Endometrial microvascular endothelial cells (primary cell): Measurements from ENCODE around the gene ZNF652. TPM values are rescaled to one million over a fixed set of nuclear protein-coding genes. Genes with fewer than 3 reads are reported as not detected.
"Not testable (repeated sequence)": the region's sequence is repeated elsewhere in the genome, so short reads cannot be mapped to it uniquely, and the experiment has no call there.

Experiments used
- in situ Hi-C: cut with HindIII; loops from 2 replicates; pipeline ENCODE4 v1.10.0; 2017; ENCODE audit warnings: low sequenced_read_pairs, low pct_unique_long_range_greater_than_20kb; ENCODE audit errors: inconsistent ontology term
- total RNA-seq: library from RNA; depleted of rRNA; stranded (reverse); fragments of >200 nt; gene quantifications from one replicate; pipeline ENCODE4 v1.2.3, GENCODE V29; 2015; ENCODE audit errors: inconsistent ontology term

ZNF652 gene
- total RNA-seq, 1 donor from 2014 or later: 5.9 TPM

DNA sequence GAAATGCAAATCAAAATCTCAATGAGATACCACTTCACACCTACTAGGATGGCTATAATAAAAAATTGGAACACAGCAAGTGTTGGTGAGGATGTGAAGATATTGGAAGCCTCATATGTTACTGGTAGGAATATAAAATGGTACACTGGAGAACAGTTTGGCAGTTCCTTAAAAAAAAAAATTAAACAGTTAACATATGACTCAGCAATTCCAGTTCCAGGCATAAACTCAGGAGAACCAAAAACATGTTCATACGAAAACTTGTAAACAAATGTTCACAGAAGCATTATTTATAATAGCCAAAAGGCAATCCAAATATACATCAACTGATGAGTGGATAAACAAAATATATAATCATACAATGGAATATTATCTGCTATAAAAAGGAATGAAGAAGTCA, 28.2 kb downstream of the ZNF652 start:
- in situ Hi-C loops: no loop called here

- in situ Hi-C loops: no loop called here
Measured at GRCh38 chr17:49327835-49328784, 33.9 kb downstream of the ZNF652 start.

- in situ Hi-C loops: no loop called here
Measured at GRCh38 chr17:49325980-49326379, 36.1 kb downstream of the ZNF652 start.

DNA sequence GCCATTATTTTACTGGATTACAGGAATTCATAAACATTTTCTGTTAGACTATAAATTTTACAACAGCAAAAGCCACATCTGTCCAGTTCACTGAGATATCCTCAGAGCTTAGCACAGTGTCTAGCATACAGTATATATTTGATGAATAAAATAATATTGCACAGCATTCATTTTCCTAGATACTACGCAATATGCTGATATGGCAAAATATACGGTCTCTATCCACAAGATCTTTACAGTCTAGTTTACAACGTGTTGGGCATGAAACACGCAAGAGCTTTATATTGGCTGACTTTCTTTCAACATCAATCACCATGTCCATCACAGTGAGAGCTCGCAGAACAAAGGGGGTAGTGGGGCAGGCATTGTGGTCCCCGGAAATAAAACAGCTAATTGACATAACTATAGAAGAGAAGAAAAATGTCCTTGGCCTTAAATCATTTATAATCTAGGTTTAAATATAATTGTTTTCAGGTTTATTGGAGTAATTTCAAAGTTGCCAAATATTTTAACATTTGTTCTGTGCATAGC, 43.5 kb downstream of the ZNF652 start:
- in situ Hi-C loops: no loop called here

DNA sequence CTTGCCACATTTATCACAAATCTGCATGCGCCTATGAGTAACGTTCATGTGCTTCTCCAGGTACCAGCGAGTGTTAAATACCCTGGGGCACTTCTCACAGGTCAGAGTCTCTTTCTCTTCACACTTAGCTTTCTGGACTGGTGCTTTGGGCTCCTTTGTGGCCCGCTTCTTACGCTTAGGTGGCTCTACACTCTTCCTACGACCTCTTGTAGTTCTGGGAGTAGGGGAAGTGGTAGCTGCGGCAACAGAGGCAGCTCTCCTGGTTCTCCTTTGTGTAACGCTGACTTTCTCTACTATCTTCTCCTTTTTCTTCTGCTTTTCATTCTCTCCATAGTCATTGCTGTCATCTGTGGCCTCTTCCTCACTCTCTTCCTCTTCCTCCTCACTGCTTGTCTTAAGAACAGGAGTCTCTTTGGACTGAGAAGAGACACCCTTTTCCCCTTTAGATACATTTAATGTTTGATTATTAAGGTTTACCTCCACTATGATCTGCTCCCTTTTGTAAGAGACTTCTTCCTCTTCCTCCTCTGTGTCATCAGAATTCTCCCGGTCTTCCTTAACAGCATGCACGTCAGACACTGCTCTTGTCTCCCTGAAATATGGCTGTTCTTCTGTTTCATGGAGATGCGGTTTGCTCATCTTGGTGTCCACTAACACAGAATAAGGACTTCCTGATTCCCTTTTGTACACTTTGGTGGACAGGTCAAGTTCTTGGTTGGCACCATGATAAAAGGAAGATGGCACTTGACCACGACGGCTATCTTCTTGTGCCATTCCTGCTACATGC, 45.0 kb downstream of the ZNF652 start:
- in situ Hi-C loops: no loop called here

GRCh38 chr17:49316258-49316570, 45.8 kb downstream of the ZNF652 start:
- in situ Hi-C loops: no loop called here

DNA sequence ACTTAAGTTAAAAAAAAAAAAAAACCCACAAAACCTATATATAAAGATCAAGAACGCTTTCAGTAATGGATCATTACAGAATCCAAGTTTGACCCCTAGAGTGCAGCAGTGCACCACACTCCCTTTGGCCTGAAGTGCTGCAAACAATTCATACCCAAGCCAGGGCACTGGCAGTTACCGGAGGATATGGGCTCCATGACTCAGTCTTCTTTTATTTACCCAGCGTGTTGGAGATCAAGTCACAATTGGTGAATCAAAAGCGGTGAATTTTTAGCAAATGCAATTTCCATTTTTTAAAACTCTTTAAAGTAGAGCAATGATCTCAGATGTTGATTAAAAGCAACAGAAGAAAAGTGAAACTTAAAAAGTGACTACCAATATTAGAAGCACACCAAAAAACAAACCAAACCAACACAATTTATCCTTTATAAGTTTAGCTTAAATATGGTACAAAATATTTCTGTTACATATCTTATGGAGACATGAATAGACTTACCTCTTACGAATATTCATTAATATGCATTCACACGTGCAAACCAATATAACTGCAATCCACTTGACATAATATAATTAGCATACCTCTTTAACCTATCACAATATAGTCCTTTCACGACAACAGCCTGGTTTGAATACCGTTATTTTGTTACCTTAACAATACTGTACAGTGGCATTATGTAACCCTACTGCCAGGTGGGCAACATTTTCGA, 46.3 kb downstream of the ZNF652 start:
- in situ Hi-C loops: no loop called here

GRCh38 chr17:49312722-49313121, 49.3 kb downstream of the ZNF652 start:
- in situ Hi-C loops: no loop called here

GRCh38 chr17:49299996-49300395, 62.1 kb downstream of the ZNF652 start:
- in situ Hi-C loops: no loop called here

GRCh38 chr17:49298371-49298976, 63.6 kb downstream of the ZNF652 start:
- in situ Hi-C loops: no loop called here

DNA sequence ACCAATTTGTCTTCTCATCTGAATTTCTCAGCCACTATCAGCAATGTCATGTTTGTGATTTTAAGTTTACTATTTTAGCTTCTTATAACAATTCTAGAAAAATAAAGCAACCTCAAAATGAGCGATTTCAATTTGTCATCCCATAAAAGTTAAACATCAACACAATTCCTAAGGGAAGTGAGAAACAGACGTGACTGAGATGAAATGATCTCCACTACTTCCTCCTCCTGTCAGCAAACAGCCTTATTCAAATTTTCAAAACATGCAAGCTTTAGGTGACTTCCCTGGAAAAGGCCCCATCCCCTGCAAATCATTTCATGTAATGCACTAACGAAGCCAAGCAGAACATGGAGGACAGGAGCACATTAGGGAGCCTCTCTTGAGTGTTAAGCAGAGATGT, 64.9 kb downstream of the ZNF652 start:
- in situ Hi-C loops: no loop called here

DNA sequence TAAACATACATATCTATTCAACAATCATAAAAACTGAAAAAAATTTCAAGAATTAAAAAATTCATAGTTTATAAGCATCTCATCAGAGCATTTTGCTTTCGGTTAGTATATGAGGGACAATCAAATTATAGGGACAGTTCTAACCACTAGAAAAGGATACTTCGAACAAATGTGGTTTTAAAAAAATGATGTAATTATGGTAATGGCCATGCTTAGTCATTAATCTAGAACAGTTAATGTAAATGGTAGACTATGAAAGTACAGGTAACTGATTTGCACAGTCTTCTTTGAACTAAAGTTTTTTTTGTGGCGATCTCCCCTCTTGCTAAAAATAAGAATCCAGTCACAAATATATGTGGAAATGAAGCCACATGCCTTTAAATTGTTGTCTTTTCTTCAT, 67.9 kb downstream of the ZNF652 start:
- in situ Hi-C loops: no loop called here

DNA sequence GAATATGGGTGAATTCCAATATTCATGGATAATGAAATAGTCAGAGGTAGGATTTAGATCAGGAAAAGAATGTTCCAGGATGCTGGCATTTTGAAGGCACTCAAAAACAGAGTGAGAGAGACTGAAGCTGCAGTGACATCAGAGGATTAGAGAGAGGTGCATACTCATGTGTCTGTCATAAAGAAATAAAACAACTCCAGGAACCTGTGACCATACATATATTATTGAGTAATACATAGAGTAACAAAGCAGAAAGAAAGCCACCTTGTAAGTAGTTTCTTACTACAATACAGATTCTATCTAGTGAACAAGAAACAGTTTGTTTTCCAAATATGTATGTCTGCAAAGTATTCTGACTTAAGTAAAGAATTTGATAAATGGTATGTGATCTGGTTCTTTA, 69.1 kb downstream of the ZNF652 start:
- in situ Hi-C loops: no loop called here

DNA sequence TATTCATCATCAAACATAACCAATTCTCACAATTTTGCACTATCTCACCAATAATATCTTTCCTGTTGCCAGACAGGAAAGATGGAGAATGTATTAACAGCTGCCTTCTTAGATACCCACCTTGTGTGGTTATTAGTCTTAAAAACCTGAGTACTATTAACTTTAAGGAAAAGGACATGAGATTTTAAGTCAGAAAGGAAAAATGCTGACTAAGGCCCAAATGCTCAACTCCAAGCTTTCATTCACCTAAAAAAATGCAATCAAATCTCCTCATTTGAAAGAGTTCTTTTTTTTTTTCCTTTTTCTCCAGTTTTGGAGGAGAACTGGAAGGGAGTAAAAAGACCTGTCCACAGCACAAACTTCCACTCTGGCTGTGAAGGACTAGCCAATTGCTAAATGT, 70.1 kb downstream of the ZNF652 start:
- in situ Hi-C loops: no loop called here

DNA sequence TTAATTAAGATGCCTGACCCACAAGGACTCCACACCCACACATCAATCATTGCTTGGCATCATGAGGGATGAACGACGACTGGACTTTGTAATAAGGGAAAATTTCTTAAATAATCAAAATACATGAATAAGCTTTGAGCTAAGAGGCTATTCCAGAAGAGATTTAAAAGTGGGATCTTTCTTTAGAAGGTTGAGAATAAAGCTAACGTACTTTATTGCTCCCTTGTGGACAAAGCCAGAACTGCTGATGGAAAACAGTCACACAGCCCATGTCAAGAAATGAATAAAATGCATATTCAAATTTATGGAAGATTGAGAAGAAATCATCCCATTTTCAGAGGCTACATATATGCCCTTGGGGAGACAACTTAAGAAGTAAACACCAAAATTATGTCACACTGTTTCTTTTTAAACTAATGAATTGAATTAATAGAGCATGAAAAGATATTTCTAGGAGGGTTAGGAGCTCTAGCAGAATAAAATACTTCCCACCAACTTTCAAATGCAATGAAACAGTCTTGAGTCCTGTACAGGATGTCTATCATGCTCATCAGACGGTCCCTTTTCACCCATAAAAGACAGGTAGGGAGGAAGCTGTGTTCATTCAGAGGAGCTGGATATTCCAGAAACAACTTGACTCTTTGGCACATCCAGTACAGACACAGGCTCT, 71.2 kb downstream of the ZNF652 start:
- in situ Hi-C loops: no loop called here

- in situ Hi-C loops: no loop called here
Measured at GRCh38 chr17:49288388-49288787, 73.7 kb downstream of the ZNF652 start.

GRCh38 chr17:49287481-49287880, 74.6 kb downstream of the ZNF652 start:
- in situ Hi-C loops: no loop called here

GRCh38 chr17:49286261-49286973, 75.6 kb downstream of the ZNF652 start:
- in situ Hi-C loops: not testable (repeated sequence)
